GM12873 (cell line): ENCODE data around the gene SF3A2.

Source experiments
- CTCF ChIP-seq: IDR thresholded peaks from 2 replicates; pipeline ENCODE4 v1.5.1; 2012; ENCODE audit warnings: low read depth, mild to moderate bottlenecking, moderate library complexity, low read length, control low read depth; ENCODE audit not compliant: insufficient read depth; ENCODE audit errors: missing control alignments

Gene SF3A2

DNA sequence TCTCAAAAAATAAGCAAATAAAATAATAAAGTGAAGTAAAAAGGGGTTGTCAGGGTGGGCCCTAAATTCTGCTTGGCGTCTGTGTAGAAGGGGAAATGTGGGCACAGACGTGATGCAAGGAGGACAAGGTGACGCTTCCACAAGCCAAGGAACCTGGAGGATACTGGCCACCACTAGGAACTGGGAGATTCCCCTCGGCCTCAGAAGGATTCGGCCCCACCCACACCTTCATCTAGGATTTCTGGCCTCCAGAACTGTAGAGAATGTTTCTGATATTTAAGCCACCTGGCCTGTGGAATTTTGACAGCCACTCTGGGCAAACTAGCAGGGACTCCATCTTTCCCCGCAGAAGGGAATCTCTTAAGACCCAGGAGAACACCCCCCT lies 1.6 kb upstream of the SF3A2 start:
- TF ChIP-seq CTCF: no peak

DNA sequence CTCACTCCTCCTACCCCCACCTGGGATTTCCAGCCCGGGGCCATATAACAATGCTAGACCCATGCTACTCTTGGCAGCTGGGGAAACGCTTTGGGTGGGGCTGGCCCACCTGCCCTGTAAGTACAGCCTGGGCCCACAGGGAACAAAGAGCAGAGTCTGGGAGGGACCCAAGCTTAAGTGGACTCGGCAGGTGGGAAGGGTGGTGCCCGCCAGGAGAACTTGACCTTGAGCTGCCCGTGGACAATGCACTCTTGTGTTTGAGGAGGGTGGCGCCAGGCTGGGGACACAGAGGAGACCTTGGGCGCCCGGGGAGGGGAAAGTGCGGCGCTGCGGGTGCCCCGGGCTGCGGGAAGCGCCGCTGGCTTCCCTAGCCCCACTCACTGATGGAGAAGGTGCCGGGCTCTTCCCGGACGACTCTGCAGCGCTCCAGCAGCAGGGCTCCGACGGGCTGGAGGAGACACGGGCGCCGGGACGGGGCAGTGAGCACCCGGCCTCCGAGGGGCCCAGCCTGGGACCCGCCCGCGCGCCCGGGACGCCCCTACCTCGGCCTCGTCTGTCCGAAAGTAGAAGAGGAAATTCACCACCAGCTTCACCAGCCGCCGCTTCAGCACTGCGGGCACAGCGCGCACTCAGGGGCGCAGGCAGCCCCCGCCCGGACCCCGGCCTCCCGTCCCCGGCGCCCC lies 1.1 kb upstream of the SF3A2 start:
- no peak for TF ChIP-seq CTCF

DNA sequence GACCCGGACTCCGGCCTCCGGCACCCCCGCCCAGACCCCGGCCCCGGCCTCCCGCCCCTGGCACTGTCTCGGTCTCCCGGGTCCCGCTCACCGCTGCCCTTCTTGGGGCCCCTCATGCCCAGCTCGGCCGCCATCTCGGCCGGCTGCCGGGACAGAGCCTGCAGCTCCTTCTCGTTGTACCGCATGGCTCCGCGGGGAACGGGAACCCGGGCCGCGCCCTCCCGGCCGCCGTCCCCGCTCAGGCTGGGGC lies 635 bp upstream of the SF3A2 start:
- no peak for TF ChIP-seq CTCF

- TF ChIP-seq CTCF: no peak
Measured at GRCh38 chr19:2237051-2237868, 636 bp downstream of the SF3A2 start.

DNA sequence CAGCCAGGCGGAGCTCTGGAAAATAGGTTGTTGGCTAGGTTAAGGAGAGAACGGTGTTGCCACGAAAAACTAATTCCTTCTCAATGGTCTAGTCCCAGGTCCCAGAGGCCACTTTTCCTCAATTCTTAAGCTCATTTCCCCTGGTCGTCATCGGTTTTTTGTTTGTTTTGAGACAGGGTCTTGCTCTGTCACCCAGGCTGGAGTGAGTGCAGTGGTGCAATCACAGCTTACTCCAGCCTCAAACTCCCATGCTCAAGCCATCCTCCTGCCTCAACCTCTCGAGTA lies 1.2 kb downstream of the SF3A2 start:
- TF ChIP-seq CTCF: no peak

DNA sequence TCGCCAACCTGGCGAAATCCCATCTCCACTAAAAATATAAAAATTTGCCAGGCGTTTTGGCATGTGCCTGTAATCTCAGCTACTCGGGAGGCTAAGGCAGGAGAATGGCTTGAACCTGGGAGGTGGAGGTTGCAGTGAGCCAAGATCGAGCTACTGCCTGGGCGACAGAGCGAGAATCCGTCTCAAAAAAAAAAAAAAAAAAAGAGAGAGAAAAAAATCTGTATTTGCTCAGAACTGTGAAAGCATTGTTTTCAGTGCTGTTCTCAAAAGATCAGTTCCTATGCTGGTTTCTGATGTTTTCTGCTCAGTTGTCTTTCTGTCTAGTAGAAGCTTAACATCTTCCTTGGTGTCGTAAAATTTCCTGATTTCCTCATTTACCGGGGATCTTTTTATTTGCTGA lies 2.5 kb downstream of the SF3A2 start:
- no peak for TF ChIP-seq CTCF

- TF ChIP-seq CTCF: no peak
Measured at GRCh38 chr19:2239771-2240770, 3.4 kb downstream of the SF3A2 start.
